Cardiac fibroblast (primary cell): Measurements from ENCODE around the gene COL6A3.

Experiments used
- DNase-seq, 2 donors: peaks; one replicate each; pipeline versions ENCODE4 v3.0.0 to v3.0.0-alpha.2; 2010; ENCODE audit warnings: low read depth in 2 of 2
- H3K4me3 ChIP-seq, 2 donors: replicated peaks in 1 of 2; 1 replicate in 1 of 2; 2 replicates in 1 of 2; pipeline ENCODE4 v1.5.1; 2011; ENCODE audit warnings: low read depth in 2 of 2, low read length in 2 of 2, mild to moderate bottlenecking in 2 of 2, moderate library complexity in 1 of 2
- CTCF ChIP-seq: IDR thresholded peaks from one replicate; pipeline ENCODE4 v1.5.1; 2011; ENCODE audit warnings: low read depth, mild to moderate bottlenecking, low read length, inconsistent platforms

The COL6A3 gene

GRCh38 chr2:237379636-237380035 is 34.3 kb downstream of the COL6A3 start:
- TF ChIP-seq CTCF = no peak
- no peak overlapping the region for H3K4me3 ChIP-seq
- DNase-seq = peak in 1 of 2 donors; percentile 64

GRCh38 chr2:237378650-237379049 is 35.3 kb downstream of the COL6A3 start:
- H3K4me3 ChIP-seq = no peak overlapping the region
- DNase-seq = no peak
- no peak for TF ChIP-seq CTCF

- no peak for TF ChIP-seq CTCF
- H3K4me3 ChIP-seq = no peak overlapping the region
- no peak for DNase-seq
Measured at GRCh38 chr2:237374284-237375060, 39.5 kb downstream of the COL6A3 start.

GRCh38 chr2:237371856-237372255 is 42.1 kb downstream of the COL6A3 start:
- H3K4me3 ChIP-seq = no peak overlapping the region
- TF ChIP-seq CTCF = no peak
- DNase-seq = no peak

GRCh38 chr2:237365671-237366070 is 48.3 kb downstream of the COL6A3 start:
- DNase-seq = no peak
- TF ChIP-seq CTCF = no peak
- no peak overlapping the region for H3K4me3 ChIP-seq

GRCh38 chr2:237364655-237365054 is 49.3 kb downstream of the COL6A3 start:
- TF ChIP-seq CTCF = no peak
- no peak overlapping the region for H3K4me3 ChIP-seq
- no peak for DNase-seq
